GM12878 (cell line): Measurements from ENCODE around the gene ICAM4. TPM values are rescaled to one million over a fixed set of nuclear protein-coding genes. Genes with fewer than 3 reads are reported as not detected.

ENCODE experiments used
- ATAC-seq: fragments of 200-7000 bp; cut with Tn5 transposase; 3 replicates; pipeline ENCODE4 v1.9.1; 2020; ENCODE audit warnings: mild to moderate bottlenecking, moderate library complexity
- BruUV-seq: library from RNA; stranded (reverse); fragments of 400-500 nt; replicated peaks from 2 replicates; lab custom pipeline; 2021; lab: Mats Ljungman, UMichigan
- CTCF ChIA-PET: fragments of 300-600 bp; sonication (Branson Sonifier 250); formaldehyde crosslinking; extraction: SDS; loops from one replicate; lab custom pipeline; 2021; ENCODE audit warnings: inconsistent platforms; lab: Yijun Ruan, JAX
- POLR2A ChIA-PET: fragments of 350-600 bp; formaldehyde crosslinking; extraction: SDS; loops from one replicate; lab custom pipeline; 2021; ENCODE audit warnings: inconsistent platforms; lab: Charles Lee
- RAD21 ChIA-PET: fragments of 300-600 bp; sonication (Branson Sonifier 250); formaldehyde crosslinking; loops from one replicate; lab custom pipeline; 2023; ENCODE audit warnings: antibody characterized with exemption; ENCODE audit not compliant: unreplicated experiment; lab: Charles Lee
- SMC1A ChIA-PET: fragments of 300-600 bp; sonication (Branson Sonifier 250); formaldehyde crosslinking; loops from one replicate; lab custom pipeline; 2023; ENCODE audit not compliant: unreplicated experiment, uncharacterized antibody; lab: Charles Lee
- DNase-seq: peaks from one replicate; pipeline ENCODE4 v3.0.0-alpha.2; 2011; ENCODE audit warnings: low read depth, low spot score
- FAIRE-seq: peaks from 3 replicates; lab custom pipeline; 2011; peaks lifted over from hg19 to GRCh38; lab: Jason Lieb, UNC
- H2AFZ ChIP-seq: 2 replicates; pipeline ENCODE4 v1.6.0; 2011; ENCODE audit warnings: low read depth, low read length, control low read depth; ENCODE audit not compliant: control insufficient read depth
- H3K27ac ChIP-seq: 2 replicates; pipeline ENCODE4 v1.5.1; 2011; ENCODE audit warnings: control low read depth; ENCODE audit not compliant: control insufficient read depth, insufficient read depth
- H3K27me3 ChIP-seq, 2 experiments: replicated peaks in 1 of 2; 2 replicates each; pipeline versions ENCODE4 v1.6.0 to v1.6.1; 2011; ENCODE audit warnings: low read length in 1 of 2; ENCODE audit not compliant: control insufficient read depth in 2 of 2, insufficient read depth in 2 of 2
- H3K36me3 ChIP-seq, 2 experiments: 2 replicates each; pipeline ENCODE4 v1.5.1; 2011; ENCODE audit warnings: low read length in 1 of 2; ENCODE audit not compliant: control insufficient read depth in 2 of 2, insufficient read depth in 2 of 2
- H3K4me1 ChIP-seq: 2 replicates; pipeline ENCODE4 v1.6.1; 2011; ENCODE audit warnings: mild to moderate bottlenecking, low read length, moderate library complexity, mixed read lengths; ENCODE audit not compliant: control insufficient read depth, insufficient read depth
- H3K4me2 ChIP-seq: 2 replicates; pipeline ENCODE4 v1.6.0; 2011; ENCODE audit warnings: control low read depth; ENCODE audit not compliant: control insufficient read depth, insufficient read depth
- H3K4me3 ChIP-seq: fragments of 200-600 bp; sonication (generic); 2 replicates; pipeline ENCODE4 v1.5.1; 2016
- H3K79me2 ChIP-seq: 2 replicates; pipeline ENCODE4 v1.6.0; 2011; ENCODE audit warnings: low read length; ENCODE audit not compliant: control insufficient read depth, insufficient read depth
- H3K9ac ChIP-seq: 2 replicates; pipeline ENCODE4 v1.8.0; 2011; ENCODE audit warnings: low read length, control low read depth, mixed read lengths; ENCODE audit not compliant: control insufficient read depth, insufficient read depth
- H3K9me3 ChIP-seq: replicated peaks from 3 replicates; pipeline ENCODE4 v1.5.1; 2011; ENCODE audit warnings: mild to moderate bottlenecking, low read length; ENCODE audit not compliant: control insufficient read depth, insufficient read depth
- H4K20me1 ChIP-seq: 2 replicates; pipeline ENCODE4 v1.6.0; 2011; ENCODE audit not compliant: control insufficient read depth, insufficient read depth
- BMI1 ChIP-seq: fragments of 450-650 bp; IDR thresholded peaks from 2 replicates; pipeline ENCODE4 v1.6.1; 2016; ENCODE audit warnings: mild to moderate bottlenecking, moderate library complexity, borderline replicate concordance
- CBFB ChIP-seq: IDR thresholded peaks from 2 replicates; pipeline ENCODE4 v1.6.1; 2016; ENCODE audit warnings: antibody characterized with exemption, low read depth
- CBX5 ChIP-seq: sonication (generic); IDR thresholded peaks from 2 replicates; pipeline ENCODE4 v1.6.1; 2016; ENCODE audit warnings: low read depth, moderate library complexity, mild to moderate bottlenecking, inconsistent platforms
- EGR1 ChIP-seq, 2 experiments: IDR thresholded peaks; 1 replicate in 1 of 2; 2 replicates in 1 of 2; pipeline ENCODE4 v1.6.1; 2011 to 2012; ENCODE audit warnings: low read depth in 2 of 2, low read length in 2 of 2, borderline replicate concordance in 1 of 2, mild to moderate bottlenecking in 1 of 2, moderate library complexity in 1 of 2
- JUNB ChIP-seq: IDR thresholded peaks from 2 replicates; pipeline ENCODE4 v1.6.1; 2016; ENCODE audit warnings: antibody characterized with exemption, mild to moderate bottlenecking
- MXI1 ChIP-seq: fragments of 150-350 bp; IDR thresholded peaks from 2 replicates; pipeline ENCODE4 v1.6.1; 2011; ENCODE audit warnings: low read depth, mild to moderate bottlenecking, inconsistent platforms, low read length, improper control_type of control experiment
- NFIC ChIP-seq: IDR thresholded peaks from 2 replicates; pipeline ENCODE4 v1.6.1; 2012; ENCODE audit warnings: low read depth, mild to moderate bottlenecking, inconsistent platforms, low read length, moderate library complexity
- NFXL1 ChIP-seq: fragments of 450-650 bp; IDR thresholded peaks from 2 replicates; pipeline ENCODE4 v1.6.1; 2017; ENCODE audit warnings: antibody characterized with exemption, mild to moderate bottlenecking, borderline replicate concordance
- NR2C1 ChIP-seq: fragments of 450-650 bp; IDR thresholded peaks from 2 replicates; pipeline ENCODE4 v1.6.1; 2017; ENCODE audit warnings: antibody characterized with exemption, mild to moderate bottlenecking, moderate library complexity
- NR2F1 ChIP-seq: fragments of 450-650 bp; conservative IDR thresholded peaks from 2 replicates; pipeline ENCODE4 v1.6.1; 2017; ENCODE audit warnings: mild to moderate bottlenecking
- SP1 ChIP-seq: IDR thresholded peaks from one replicate; pipeline ENCODE4 v1.6.1; 2011; ENCODE audit warnings: low read depth, low read length
- TAF1 ChIP-seq: IDR thresholded peaks from 2 replicates; pipeline ENCODE4 v1.6.1; 2011; ENCODE audit warnings: mild to moderate bottlenecking, low read depth, low read length, borderline replicate concordance
- TBL1XR1 ChIP-seq: IDR thresholded peaks from 2 replicates; pipeline ENCODE4 v1.6.1; 2012; ENCODE audit warnings: low read depth, low read length, improper control_type of control experiment
- ZNF384 ChIP-seq: IDR thresholded peaks from 2 replicates; pipeline ENCODE4 v1.6.1; 2012; ENCODE audit warnings: low read depth, mild to moderate bottlenecking, low read length, improper control_type of control experiment, borderline replicate concordance
- ZNF622 ChIP-seq: fragments of 450-650 bp; IDR thresholded peaks from 2 replicates; pipeline ENCODE4 v1.6.1; 2017; ENCODE audit warnings: mild to moderate bottlenecking, inconsistent platforms
- WGBS: methylation state at CpG from one replicate; pipeline ENCODE4 v1.1.6; 2016; ENCODE audit warnings: low lambda C conversion rate; ENCODE audit not compliant: insufficient replicate concordance, insufficient coverage; ENCODE audit errors: missing lambda C conversion rate; 5-methylcytosine and 5-hydroxymethylcytosine counted together
- in situ Hi-C: fragments of 300-500 bp; cut with MboI; formaldehyde crosslinking; loops from 9 replicates; pipeline ENCODE4 v1.14.3; 2018; ENCODE audit warnings: mixed read lengths
- intact Hi-C: fragments of 100-400 bp; cut with micrococcal nuclease; formaldehyde crosslinking; loops from one replicate; pipeline ENCODE4 v1.14.2; 2022; ENCODE audit not compliant: unreplicated experiment
- polyA plus RNA-seq, 11 experiments: library from polyadenylated mRNA; depleted of rRNA in 4 of 11; unstranded in 6 of 11; stranded (reverse) in 5 of 11; fragments of >200 nt; fragmentation: Nextera tagmentation in 4 of 11; fragmentation: Illumina TruSeq in 1 of 11; extraction: Ambion mirVana in 4 of 11; extraction: Trizol in 1 of 11; gene quantifications; 1 replicate in 1 of 11; 2 replicates in 10 of 11; pipeline versions ENCODE4 v1.2.1 to v1.2.3, GENCODE V29; 2011 to 2016; ENCODE audit warnings: inconsistent platforms in 2 of 11, missing spikeins in 2 of 11, low read depth in 1 of 11
- total RNA-seq, 4 experiments: library from RNA; depleted of rRNA in 3 of 4; stranded (reverse); fragments of >200 nt in 3 of 4; fragmentation: Illumina TruSeq in 1 of 4; extraction: Trizol in 1 of 4; gene quantifications; 2 replicates each; pipeline versions ENCODE4 v1.2.1 to v1.2.3, GENCODE V29; 2013 to 2021
- TF ChIP-seq, protein P1 (sequence below): fragments of 450-650 bp; IDR thresholded peaks from 2 replicates; pipeline ENCODE4 v1.6.1; 2017; ENCODE audit warnings: low read depth, mild to moderate bottlenecking, moderate library complexity
- TF ChIP-seq, protein P2 (sequence below): IDR thresholded peaks from 2 replicates; pipeline ENCODE4 v1.6.1; 2011; ENCODE audit warnings: mild to moderate bottlenecking, low read depth, low read length, moderate library complexity; ENCODE audit not compliant: insufficient replicate concordance
- TF ChIP-seq, protein P3 (sequence below): fragments of 450-650 bp; IDR thresholded peaks from 2 replicates; pipeline ENCODE4 v1.6.1; 2017; ENCODE audit warnings: antibody characterized with exemption, mild to moderate bottlenecking, moderate library complexity

ICAM4 gene
- total and polyA plus RNA-seq, 10 of the 15 experiments (the other 5 are each of a cell fraction or from before 2014, with no cell fraction given): 0.31 to 5.1 (median 1.7) TPM

DNA sequence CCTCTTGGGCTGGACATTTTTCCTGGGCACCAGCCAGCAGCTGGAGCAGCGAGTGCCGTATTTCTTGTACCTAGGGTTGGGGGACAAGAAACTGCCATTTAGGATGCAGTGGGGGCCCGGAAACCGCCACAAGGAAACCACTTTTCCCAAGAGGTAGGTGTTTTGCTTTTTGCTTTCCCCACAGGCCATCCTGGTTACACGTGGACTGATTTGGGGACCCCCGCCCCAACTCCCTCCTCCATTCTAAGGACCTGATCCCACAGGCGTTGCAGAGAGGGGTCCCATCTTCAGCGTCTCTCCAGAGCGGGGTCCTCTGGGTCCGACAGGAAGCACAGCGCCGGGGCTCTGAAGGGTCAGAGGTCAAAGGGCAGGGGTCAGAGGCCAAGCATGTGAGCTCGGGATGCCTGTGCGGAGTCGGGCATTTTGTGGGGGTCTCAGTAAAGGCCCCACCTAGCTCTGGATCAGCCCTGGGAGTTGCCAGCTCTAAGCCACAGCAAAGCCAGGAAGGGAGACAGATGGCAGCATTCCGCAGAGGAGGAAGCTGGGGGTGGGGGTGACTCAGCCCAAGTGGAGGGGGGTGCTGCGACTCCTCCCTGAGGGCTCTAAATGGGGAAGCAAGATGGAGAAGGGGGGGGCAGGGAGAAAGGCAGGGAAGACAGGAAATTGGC is 18.5 kb downstream of the ICAM4 start:
- DNase-seq: no peak
- Histone ChIP-seq H3K4me3 (no peak overlapping the region), H3K9ac (no peak overlapping the region), H3K9me3 (no peaks in the 10 kb centered on the region), H3K79me2 (no peaks in the 10 kb centered on the region), H3K27ac (no peak overlapping the region), H3K4me2 (no peak overlapping the region), H4K20me1 (no peaks in the 10 kb centered on the region), H3K27me3 (no peaks in the 10 kb centered on the region), H3K4me1 (no peaks in the 10 kb centered on the region), H3K36me3 (no peaks in the 10 kb centered on the region), H2AFZ (no peak overlapping the region)
- RAD21 ChIA-PET: no interaction called here
- ATAC-seq: no peak
- no TSS peak for BruUV-seq
- no peak for FAIRE-seq
- 68% methylated on average over 17 of the region's 17 CpGs for WGBS
- in situ Hi-C loops (no loop called here), intact Hi-C loops (no loop called here)
- SMC1A ChIA-PET: no interaction called here
- POLR2A ChIA-PET: no interaction called here
- CTCF ChIA-PET: no interaction called here
- TF ChIP-seq MXI1 (no peak), JUNB (no peak), NFXL1 (no peak), NR2F1 (peak; percentile 53), ZNF384 (no peak), CBFB (no peak), NR2C1 (peak; percentile 74), ZNF622 (no peak), TAF1 (no peak), NFIC (no peak), EGR1 (IDR thresholded peaks at IDR 0.05; ENCODE audit: borderline replicate concordance in 1 of 2, low read depth in 2 of 2, low read length in 2 of 2) (no peak), CBX5 (no peak), SP1 (no peak), BMI1 (no peak), TBL1XR1 (no peak)
- TF ChIP-seq, protein P1, sequence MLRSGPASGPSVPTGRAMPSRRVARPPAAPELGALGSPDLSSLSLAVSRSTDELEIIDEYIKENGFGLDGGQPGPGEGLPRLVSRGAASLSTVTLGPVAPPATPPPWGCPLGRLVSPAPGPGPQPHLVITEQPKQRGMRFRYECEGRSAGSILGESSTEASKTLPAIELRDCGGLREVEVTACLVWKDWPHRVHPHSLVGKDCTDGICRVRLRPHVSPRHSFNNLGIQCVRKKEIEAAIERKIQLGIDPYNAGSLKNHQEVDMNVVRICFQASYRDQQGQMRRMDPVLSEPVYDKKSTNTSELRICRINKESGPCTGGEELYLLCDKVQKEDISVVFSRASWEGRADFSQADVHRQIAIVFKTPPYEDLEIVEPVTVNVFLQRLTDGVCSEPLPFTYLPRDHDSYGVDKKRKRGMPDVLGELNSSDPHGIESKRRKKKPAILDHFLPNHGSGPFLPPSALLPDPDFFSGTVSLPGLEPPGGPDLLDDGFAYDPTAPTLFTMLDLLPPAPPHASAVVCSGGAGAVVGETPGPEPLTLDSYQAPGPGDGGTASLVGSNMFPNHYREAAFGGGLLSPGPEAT: no peak
- TF ChIP-seq, protein P2, sequence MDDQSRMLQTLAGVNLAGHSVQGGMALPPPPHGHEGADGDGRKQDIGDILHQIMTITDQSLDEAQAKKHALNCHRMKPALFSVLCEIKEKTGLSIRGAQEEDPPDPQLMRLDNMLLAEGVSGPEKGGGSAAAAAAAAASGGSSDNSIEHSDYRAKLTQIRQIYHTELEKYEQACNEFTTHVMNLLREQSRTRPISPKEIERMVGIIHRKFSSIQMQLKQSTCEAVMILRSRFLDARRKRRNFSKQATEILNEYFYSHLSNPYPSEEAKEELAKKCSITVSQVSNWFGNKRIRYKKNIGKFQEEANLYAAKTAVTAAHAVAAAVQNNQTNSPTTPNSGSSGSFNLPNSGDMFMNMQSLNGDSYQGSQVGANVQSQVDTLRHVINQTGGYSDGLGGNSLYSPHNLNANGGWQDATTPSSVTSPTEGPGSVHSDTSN: no peak
- TF ChIP-seq, protein P3, sequence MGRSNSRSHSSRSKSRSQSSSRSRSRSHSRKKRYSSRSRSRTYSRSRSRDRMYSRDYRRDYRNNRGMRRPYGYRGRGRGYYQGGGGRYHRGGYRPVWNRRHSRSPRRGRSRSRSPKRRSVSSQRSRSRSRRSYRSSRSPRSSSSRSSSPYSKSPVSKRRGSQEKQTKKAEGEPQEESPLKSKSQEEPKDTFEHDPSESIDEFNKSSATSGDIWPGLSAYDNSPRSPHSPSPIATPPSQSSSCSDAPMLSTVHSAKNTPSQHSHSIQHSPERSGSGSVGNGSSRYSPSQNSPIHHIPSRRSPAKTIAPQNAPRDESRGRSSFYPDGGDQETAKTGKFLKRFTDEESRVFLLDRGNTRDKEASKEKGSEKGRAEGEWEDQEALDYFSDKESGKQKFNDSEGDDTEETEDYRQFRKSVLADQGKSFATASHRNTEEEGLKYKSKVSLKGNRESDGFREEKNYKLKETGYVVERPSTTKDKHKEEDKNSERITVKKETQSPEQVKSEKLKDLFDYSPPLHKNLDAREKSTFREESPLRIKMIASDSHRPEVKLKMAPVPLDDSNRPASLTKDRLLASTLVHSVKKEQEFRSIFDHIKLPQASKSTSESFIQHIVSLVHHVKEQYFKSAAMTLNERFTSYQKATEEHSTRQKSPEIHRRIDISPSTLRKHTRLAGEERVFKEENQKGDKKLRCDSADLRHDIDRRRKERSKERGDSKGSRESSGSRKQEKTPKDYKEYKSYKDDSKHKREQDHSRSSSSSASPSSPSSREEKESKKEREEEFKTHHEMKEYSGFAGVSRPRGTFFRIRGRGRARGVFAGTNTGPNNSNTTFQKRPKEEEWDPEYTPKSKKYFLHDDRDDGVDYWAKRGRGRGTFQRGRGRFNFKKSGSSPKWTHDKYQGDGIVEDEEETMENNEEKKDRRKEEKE: no peak
